Measurements from ENCODE around the gene GPRIN2. TPM values are rescaled to one million over a fixed set of nuclear protein-coding genes. Genes with fewer than 3 reads are reported as not detected.
"Not testable (repeated sequence)": the region's sequence is repeated elsewhere in the genome, so short reads cannot be mapped to it uniquely, and the experiment has no call there.

Gene GPRIN2
- total and polyA plus RNA-seq, 2 donors = 0.27 to 1.2 TPM

GRCh38 chr10:46579378-46579777, 22.9 kb upstream of the GPRIN2 start:
- 28% methylated on average over 8 of the region's 21 CpGs for WGBS
- H3K27ac ChIP-seq (ENCODE audit: low read depth); H3K36me3 ChIP-seq (ENCODE audit: insufficient read depth); DNase-seq (ENCODE audit: extremely low spot score); H3K4me3 ChIP-seq (ENCODE audit: low read depth, low read length); H3K4me1 ChIP-seq (ENCODE audit: insufficient read depth): not testable (repeated sequence)

- WGBS = under 1% methylated on average over 47 of the region's 68 CpGs
- not testable (repeated sequence) for H3K4me3 ChIP-seq (ENCODE audit: low read depth, low read length); DNase-seq (ENCODE audit: extremely low spot score); H3K27ac ChIP-seq (ENCODE audit: low read depth); H3K4me1 ChIP-seq (ENCODE audit: insufficient read depth); H3K36me3 ChIP-seq (ENCODE audit: insufficient read depth)
Measured at GRCh38 chr10:46578474-46579178, 22.2 kb upstream of the GPRIN2 start, which contains the start of gene SYT15. Gene SYT15 (plus strand): TSS chr10:46579128. CDS start chr10:46579169, 41 bp downstream.

DNA sequence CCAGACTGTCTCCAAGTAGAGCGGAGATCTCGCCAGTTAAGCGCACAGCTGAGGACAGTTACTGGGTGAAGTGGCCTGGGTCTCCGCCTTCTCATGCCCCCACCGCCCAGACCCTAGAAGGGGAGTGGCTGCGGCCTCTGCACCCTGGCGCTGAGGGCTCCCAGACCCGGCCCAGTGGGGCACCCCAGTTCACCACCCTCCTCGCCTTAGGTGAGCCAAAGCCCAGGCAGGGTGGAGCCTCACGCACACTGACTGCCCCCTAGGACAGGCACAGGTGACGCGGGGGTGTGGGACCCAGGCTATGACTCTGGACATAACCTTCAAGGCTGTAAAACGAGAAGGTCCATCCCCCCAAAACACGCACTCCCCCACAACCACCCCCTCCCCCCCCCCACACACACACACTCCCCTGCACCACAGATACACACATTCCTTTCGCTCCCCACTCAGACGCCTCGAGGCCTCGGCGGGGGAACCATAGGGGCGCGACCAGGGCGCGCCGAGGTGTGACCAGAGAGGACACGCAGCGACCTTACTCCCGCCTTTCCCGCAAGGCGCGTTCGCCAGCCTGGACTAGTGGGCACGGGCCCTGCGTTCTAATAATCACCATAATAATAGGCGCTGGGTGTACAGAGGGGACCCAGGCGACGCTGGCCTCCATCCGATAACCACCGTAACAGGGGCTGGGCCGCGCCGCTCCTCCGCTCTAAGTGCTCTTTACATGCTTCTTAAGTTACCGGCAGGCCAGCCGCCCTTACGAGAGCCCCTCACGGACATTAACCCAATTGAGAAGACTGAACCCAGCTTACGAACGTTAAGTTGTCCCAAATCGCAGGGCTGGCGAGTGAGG, 21.4 kb upstream of the GPRIN2 start:
- 28% methylated on average over 41 of the region's 50 CpGs for WGBS
- DNase-seq (ENCODE audit: extremely low spot score); H3K4me1 ChIP-seq (ENCODE audit: insufficient read depth); H3K36me3 ChIP-seq (ENCODE audit: insufficient read depth); H3K4me3 ChIP-seq (ENCODE audit: low read depth, low read length); H3K27ac ChIP-seq (ENCODE audit: low read depth): not testable (repeated sequence)

DNA sequence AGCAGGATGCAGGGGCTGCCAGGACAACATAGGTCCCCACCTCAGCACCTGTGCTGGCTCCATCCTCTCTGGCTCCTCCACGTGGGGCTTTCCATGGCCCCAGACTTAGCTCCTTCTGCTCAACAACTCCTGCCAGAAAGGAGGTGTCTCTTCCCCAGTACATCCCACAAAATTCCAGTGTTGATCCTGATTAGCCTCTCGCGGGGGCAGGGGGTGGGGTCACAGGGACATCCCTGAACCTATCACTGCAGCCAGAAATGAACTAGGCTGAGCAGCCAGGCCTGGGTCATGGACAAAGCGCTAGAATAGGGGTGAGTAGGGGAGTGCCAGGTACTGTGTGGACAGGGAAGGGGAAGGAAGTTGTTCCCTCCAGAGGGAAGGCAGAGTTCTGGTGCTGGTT, 17.4 kb upstream of the GPRIN2 start:
- DNase-seq (ENCODE audit: extremely low spot score); H3K4me1 ChIP-seq (ENCODE audit: insufficient read depth); H3K4me3 ChIP-seq (ENCODE audit: low read depth, low read length); H3K27ac ChIP-seq (ENCODE audit: low read depth); H3K36me3 ChIP-seq (ENCODE audit: insufficient read depth): not testable (repeated sequence)
- WGBS = 71% methylated on average over 3 of the region's 4 CpGs

GRCh38 chr10:46573314-46573713, 16.9 kb upstream of the GPRIN2 start:
- H3K4me3 ChIP-seq (ENCODE audit: low read depth, low read length); DNase-seq (ENCODE audit: extremely low spot score); H3K36me3 ChIP-seq (ENCODE audit: insufficient read depth); H3K4me1 ChIP-seq (ENCODE audit: insufficient read depth); H3K27ac ChIP-seq (ENCODE audit: low read depth): not testable (repeated sequence)
- 60% methylated on average over 4 of the region's 5 CpGs for WGBS

- not testable (repeated sequence) for H3K27ac ChIP-seq (ENCODE audit: low read depth); H3K36me3 ChIP-seq (ENCODE audit: insufficient read depth); H3K4me3 ChIP-seq (ENCODE audit: low read depth, low read length); H3K4me1 ChIP-seq (ENCODE audit: insufficient read depth); DNase-seq (ENCODE audit: extremely low spot score)
- WGBS = 59% methylated on average over 3 of the region's 4 CpGs
Measured at GRCh38 chr10:46572765-46573164, 16.3 kb upstream of the GPRIN2 start.

GRCh38 chr10:46570655-46571054, 14.2 kb upstream of the GPRIN2 start:
- WGBS = no CpG with 5 or more reads among the region's 2 CpGs
- H3K4me3 ChIP-seq (ENCODE audit: low read depth, low read length); H3K27ac ChIP-seq (ENCODE audit: low read depth); H3K36me3 ChIP-seq (ENCODE audit: insufficient read depth); DNase-seq (ENCODE audit: extremely low spot score); H3K4me1 ChIP-seq (ENCODE audit: insufficient read depth): not testable (repeated sequence)

- WGBS = 93% methylated on average over 3 of the region's 9 CpGs
- H3K4me1 ChIP-seq (ENCODE audit: insufficient read depth); H3K36me3 ChIP-seq (ENCODE audit: insufficient read depth); DNase-seq (ENCODE audit: extremely low spot score); H3K27ac ChIP-seq (ENCODE audit: low read depth); H3K4me3 ChIP-seq (ENCODE audit: low read depth, low read length): not testable (repeated sequence)
Measured at GRCh38 chr10:46567151-46567550, 10.7 kb upstream of the GPRIN2 start.

DNA sequence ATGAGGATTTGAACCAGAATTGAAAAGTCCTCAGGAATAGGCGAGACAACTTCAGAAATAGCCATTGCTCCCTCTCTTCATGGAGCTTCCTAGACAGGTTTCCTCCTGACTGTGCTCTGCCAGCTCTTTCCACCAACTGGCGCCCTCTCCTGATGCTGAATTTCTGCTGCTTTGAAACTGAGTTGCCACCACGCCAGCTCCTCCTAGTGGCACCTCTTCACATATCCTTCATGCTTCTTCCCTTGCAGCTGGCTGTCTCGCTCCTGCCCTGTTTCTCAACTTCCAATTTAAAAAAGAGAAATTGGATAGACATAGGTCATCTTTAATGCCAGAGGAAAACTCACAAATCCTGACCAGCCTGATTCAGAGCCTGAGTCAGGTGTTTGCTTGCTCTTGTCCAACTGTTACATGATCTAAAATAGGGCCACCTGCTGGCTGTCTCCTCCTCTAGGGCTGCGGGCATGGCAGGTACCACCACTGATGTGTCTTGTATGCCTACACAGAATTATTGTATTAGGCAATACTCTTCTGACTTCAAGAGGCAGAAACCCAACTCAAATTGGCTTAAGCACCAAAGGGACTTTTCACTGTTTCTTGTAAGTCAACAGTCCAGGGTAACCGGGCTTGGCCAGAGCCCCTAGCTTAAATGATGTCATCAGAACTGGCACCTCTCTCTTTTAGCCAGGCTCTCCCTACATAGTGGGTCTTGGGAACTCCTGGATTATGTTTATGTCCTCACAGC, 9.3 kb upstream of the GPRIN2 start:
- 18% methylated on average over 4 of the region's 6 CpGs for WGBS
- H3K4me3 ChIP-seq (ENCODE audit: low read depth, low read length); DNase-seq (ENCODE audit: extremely low spot score); H3K27ac ChIP-seq (ENCODE audit: low read depth); H3K4me1 ChIP-seq (ENCODE audit: insufficient read depth); H3K36me3 ChIP-seq (ENCODE audit: insufficient read depth): not testable (repeated sequence)

DNA sequence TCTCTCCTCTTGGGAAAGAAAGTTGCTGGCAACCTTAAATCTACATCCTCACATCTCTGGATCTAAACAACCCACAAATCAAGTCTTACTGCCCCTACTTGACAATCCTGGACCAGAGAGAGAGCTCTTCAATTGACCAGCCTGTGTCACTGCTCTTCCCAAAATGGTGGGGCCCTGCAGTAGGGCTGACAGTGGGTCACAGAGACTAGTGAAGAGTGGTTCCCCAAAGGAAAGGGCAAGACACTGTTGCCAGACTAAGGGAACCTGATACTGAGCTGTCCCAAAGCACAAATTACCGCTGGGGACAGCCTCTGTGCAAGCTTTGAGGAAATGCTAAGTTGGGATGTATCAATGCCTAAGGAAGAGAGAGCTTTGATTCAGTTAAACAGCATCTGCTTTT, 4.5 kb upstream of the GPRIN2 start:
- no peak for DNase-seq (ENCODE audit: extremely low spot score)
- WGBS = 73% methylated on average over 1 of the region's 1 CpG
- H3K4me1 ChIP-seq (ENCODE audit: insufficient read depth) = no peaks in the 10 kb centered on the region
- H3K27ac ChIP-seq (ENCODE audit: low read depth) = no peak overlapping the region
- no peak overlapping the region for H3K4me3 ChIP-seq (ENCODE audit: low read depth, low read length)
- no peaks in the 10 kb centered on the region for H3K36me3 ChIP-seq (ENCODE audit: insufficient read depth)

GRCh38 chr10:46560381-46560780, 3.9 kb upstream of the GPRIN2 start:
- Histone ChIP-seq H3K4me1 (ENCODE audit: insufficient read depth) (no peaks in the 10 kb centered on the region), H3K36me3 (ENCODE audit: insufficient read depth) (no peaks in the 10 kb centered on the region), H3K4me3 (ENCODE audit: low read depth, low read length) (no peak overlapping the region), H3K27ac (ENCODE audit: low read depth) (no peak overlapping the region)
- WGBS = 80% methylated on average over 5 of the region's 5 CpGs
- no peak for DNase-seq (ENCODE audit: extremely low spot score)

- Histone ChIP-seq H3K4me1 (ENCODE audit: insufficient read depth) (no peaks in the 10 kb centered on the region), H3K27ac (ENCODE audit: low read depth) (no peak overlapping the region), H3K36me3 (ENCODE audit: insufficient read depth) (no peaks in the 10 kb centered on the region), H3K4me3 (ENCODE audit: low read depth, low read length) (no peak overlapping the region)
- 93% methylated on average over 5 of the region's 5 CpGs for WGBS
- DNase-seq (ENCODE audit: extremely low spot score) = no peak
Measured at GRCh38 chr10:46559231-46559671, 2.8 kb upstream of the GPRIN2 start.

DNA sequence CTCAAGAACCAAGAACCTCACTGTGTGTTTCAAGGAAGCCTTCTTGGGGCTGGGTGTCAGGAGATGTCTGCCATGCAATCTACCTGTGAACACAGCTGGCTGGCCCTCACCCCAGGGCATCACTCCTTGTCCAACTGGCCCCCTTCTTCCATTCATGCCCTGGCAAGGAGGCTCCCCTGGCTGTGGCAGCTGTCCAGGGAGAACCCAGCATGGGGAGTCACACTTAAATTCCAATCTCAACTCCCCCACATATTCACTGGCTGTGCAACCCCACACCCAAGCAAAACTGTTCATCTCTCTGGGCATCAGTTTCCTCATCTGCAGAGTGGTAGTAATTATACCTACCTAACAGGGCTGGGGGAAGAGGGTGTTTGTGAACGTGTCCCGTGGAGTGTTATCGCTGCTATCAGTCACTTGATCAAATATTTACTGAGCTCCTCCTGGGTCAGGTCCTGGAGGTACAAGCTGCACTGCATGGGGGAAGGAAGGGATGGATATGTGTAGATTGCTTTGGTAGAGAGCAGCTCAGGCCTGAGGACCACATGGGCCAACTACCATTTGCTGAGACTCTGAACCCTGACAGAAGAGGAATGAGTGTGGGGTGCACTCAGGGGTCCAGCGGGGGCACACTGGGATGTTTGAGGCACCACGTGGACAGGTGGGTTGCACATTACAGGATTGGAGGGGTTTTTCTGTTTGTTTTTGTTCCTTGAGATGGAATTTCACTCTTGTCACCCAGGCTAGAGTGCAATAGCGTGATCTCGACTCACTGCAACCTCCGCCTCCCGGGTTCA, 2.1 kb upstream of the GPRIN2 start:
- H3K4me1 ChIP-seq (ENCODE audit: insufficient read depth) = no peaks in the 10 kb centered on the region
- DNase-seq (ENCODE audit: extremely low spot score) = no peak
- H3K36me3 ChIP-seq (ENCODE audit: insufficient read depth) = no peaks in the 10 kb centered on the region
- H3K27ac ChIP-seq (ENCODE audit: low read depth) = no peak overlapping the region
- H3K4me3 ChIP-seq (ENCODE audit: low read depth, low read length) = no peak overlapping the region
- 83% methylated on average over 9 of the region's 9 CpGs for WGBS

Measured in urinary bladder (tissue), 4 donors.